Activated naive CD4-positive, alpha-beta T cell treated with anti-CD3 and anti-CD28 coated beads, Interleukin-2, amount 50 U/mL, for 16 hours (primary cell): Measurements from ENCODE around the gene NCAPG.

Experiments used
- DNase-seq: peaks from one replicate; pipeline ENCODE4 v3.0.0-alpha.2; 2020

The NCAPG gene

DNA sequence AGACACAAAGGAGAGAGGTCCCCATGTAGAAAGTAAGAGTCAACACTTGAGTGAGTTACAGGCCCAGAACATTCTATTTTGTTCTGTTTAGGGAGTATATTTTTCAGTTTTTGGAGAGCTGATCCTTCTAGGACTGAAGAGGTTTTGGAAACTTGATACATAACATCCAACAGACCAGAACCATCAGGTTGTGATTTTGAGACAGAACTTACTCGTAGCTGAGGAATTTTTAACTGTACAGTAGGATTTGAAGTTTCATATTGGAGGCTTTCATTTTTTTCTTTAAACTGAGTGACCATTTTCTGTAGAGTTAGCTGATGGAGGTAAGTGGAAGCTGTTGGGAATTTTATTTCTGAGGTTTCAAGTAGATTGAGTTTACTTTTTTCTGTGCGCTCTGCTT lies 73.3 kb downstream of the NCAPG start:
- no peak for DNase-seq

DNA sequence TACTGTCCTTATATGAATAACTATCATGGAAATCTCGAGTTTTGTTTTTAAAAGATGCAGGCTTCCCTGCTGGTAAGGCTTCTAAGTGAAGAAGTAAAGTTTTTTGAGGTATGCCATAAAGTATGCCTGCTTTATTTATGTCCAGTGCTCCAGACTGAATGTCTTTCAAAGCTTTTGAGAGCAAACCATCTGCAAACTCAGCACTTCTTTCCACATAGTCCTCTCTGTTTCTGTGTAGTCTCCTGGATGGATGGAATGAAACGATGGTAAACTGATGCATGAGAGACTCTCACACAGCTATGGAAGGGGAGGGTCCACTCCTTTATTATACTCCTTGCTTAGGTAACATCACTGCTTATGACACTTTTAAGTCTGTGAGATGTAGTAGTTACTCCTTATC lies 73.7 kb downstream of the NCAPG start:
- DNase-seq: no peak

DNA sequence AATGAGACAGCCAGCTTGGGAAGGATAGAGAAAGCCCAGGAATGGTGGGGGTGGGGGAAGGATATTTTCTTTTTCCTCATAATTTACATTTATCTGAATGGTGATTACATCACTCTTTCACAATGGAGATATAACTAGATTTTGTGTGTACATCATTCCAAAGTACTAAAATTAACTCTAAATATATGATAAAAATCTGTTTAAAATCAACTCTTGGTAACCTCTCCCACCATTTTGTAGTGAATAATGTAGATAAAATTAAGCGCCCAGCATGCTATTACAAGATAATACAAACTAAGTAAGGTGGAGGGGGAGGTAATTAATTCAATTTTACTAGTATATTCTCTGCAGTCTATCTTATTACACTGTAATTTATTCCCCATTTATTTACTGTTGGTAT lies 78.9 kb downstream of the NCAPG start:
- DNase-seq: no peak

DNA sequence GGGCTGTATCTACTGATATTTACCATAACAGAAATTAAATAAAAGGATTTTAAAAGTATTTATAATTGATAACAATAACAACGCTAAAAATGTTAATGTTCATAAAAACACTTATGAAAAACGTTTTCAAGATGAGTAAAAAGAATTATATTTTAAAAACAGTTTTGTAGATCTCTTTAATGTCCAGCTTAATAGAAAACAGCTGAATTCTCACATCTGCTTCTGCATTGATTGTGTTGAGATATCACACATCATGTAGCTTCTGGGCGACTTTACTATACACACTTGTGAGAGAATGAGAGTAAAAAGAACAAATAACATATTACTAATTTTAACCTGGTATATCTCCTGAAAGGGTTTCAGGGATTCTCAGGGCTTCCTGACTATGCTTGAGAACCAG lies 83.6 kb downstream of the NCAPG start:
- DNase-seq: no peak
